ENCODE measurements around the gene LAMC2. TPM values are rescaled to one million over a fixed set of nuclear protein-coding genes. Genes with fewer than 3 reads are reported as not detected.
A peak's percentile ranks its signal among the peaks of the same experiment; 100 is the strongest.

LAMC2 gene
- total RNA-seq, 1 experiment from 2014 or later: 36.8 TPM

DNA sequence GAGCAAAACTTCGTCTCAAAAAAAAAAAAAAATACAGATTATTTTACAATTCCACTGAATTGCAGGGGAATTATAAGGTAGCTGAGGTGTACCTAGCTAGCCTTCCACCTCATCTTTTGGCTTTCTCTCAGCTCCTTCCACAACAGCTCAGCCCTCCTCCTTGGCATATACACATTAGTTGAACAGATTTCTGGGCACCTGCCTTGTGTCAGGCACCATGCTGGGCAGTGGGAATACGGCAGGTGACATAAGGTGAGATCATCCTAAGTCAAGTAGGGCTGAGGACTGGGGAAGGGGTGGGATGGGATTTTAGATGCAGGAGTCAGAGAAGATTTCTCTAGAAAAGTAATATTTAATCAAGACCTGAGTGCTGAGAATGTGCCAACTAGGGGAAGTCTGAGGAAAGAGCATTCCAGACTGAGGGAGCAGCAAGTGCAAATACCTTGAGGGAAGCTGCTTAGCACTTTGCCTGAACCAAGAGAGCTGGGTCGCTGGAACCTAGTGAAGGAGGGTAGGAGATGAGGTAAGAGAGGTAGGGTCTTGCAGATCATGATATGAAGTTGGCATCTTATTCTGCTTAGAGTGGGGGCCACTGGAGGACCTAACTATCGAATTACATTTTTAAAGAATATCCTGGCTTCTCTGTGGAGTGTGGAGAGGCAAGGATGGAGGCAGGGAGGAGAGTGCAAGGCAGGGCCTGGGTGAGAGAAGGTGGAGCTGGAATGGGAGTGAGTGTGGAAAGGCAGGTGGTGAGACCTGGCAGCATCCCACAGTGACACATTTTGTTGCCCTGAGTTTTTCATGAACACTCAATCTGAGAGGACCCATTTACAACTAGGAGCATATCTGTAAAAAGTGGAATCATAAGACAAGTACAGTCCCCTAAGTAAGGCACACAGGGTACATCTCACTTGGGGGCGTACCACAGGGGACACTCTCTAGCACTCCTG lies 28.2 kb downstream of the LAMC2 start:
- DNase-seq (ENCODE audit: low spot score): no peak

DNA sequence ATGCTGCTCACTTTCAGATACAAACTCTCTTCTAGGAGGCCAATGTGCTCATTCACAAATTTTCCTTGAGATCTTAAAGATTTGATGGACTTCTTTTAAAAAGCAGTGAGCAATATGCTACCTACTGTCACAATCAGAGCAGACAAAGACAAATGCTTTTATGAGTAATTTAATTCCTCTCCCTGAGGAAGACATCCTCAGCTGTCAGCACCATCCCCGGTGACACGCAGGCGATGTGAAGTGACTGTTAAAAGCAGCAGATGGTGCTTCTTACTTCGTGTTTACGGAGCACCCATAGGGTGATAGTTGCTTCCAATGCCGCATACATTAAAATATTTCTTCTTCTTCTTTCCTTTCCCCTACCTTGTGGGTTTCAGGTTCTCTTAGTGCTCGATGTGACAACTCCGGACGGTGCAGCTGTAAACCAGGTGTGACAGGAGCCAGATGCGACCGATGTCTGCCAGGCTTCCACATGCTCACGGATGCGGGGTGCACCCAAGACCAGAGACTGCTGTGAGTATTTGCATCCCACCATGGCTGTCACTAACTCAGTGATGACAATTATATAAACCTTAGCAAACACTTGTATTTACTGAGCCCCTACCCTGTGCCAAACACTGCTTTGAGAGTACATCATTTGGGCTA lies 29.1 kb downstream of the LAMC2 start:
- no peak for DNase-seq (ENCODE audit: low spot score)

DNA sequence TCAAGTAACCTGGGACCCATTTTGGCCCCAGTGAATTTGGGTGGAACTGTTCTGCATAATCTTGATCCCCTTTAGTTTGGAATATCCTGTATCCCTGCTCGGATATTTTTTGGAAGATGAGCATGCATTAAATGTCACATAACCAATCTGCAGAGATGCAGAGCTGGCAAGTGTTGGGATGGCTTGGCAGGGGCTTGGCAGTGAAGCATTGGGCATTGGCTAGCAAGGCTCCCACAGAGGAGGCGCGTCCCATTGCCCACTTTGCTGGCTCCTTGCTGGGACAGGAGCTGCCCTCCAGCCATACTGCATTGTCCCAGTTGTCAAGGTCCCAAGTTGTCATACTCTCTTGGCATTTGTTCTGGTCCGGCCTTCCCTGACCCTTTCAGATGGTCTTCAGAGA lies 29.9 kb downstream of the LAMC2 start:
- no peak for DNase-seq (ENCODE audit: low spot score)

DNA sequence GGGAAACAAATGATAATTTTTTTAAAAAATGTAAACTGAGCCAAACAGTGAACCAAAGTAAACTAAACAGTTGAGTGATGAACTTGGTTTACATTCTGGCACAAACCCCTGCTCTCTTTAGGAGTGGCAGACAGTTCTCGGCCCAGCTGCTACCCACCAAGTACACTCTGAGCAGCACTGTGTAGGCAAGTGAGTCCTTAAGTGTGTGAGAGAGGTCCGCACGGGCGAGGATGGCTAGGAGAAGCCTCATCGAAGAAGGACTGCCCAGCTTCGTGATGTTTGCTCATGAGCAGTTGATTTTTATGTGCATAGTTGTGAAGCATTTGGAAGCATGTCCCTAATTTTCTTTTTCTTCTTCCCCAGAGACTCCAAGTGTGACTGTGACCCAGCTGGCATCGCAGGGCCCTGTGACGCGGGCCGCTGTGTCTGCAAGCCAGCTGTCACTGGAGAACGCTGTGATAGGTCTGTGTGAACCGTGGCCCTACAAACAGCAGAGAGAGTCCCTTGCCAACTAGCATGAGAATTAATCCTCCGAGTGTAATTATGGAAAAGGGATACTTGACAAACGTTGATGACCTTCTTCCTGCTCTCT lies 32.1 kb downstream of the LAMC2 start:
- DNase-seq (ENCODE audit: low spot score): no peak

DNA sequence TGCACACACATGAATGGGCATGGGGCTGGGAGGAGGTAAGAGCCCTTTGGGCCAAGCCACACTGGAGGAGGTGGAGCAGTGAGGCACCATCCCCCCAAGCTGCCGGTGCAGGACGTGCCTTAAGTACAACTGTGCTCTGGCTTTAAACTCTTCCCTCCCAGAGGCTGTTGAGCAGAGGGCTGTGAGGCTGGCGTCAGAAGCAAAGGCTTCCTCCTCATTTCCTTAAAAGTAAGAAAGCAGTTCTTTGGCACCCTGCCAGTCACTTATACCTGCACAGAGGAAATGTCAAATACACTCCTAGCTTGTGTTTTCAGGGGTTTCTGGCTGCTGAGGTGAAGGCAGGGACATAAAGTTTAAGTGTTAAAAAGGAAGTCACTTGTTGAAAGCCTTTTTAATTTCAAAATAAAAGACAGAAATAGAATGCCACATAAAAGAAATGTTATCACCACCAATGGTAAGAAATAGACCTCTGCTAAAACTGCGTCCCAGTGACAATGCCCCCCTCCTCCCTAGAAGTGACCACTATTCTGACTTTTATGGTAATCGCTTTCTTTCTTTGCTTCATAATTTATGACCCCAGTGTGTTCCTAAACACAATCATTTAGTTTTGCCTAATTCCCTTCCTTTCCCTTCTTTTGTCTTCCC lies 33.0 kb downstream of the LAMC2 start:
- no peak for DNase-seq (ENCODE audit: low spot score)

DNA sequence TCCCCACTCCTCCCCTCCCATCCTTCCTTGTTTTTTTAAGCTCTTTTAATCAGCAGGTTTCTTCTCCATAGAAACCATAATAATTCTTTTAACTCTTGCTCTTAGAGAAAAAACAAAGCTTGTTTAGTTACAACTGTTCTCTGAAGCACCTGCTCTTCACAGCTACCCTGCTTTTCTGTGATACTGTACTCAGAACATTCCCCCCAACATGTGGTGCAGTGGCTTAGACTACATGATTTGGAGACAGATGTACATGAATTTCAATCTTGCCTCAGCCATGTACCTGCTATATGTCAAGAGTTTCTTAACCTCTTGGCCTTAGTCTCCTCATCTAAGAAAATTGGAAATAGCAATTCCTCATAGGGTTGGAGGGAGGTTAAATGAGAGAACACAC lies 33.5 kb downstream of the LAMC2 start:
- no peak for DNase-seq (ENCODE audit: low spot score)

DNA sequence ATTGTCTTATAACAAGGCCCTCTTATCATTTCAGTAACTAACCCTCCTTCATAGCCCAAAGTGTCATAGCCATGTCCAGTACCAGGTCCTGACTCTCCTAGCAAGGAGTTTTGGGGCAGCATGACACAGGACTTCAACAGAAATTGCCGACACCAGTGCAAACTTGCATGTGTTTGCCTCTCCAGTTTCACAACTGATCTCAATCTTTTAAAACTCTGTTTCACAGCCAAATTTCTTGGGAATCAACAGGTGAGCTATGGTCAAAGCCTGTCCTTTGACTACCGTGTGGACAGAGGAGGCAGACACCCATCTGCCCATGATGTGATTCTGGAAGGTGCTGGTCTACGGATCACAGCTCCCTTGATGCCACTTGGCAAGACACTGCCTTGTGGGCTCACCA lies 36.8 kb downstream of the LAMC2 start:
- DNase-seq (ENCODE audit: low spot score): no peak

DNA sequence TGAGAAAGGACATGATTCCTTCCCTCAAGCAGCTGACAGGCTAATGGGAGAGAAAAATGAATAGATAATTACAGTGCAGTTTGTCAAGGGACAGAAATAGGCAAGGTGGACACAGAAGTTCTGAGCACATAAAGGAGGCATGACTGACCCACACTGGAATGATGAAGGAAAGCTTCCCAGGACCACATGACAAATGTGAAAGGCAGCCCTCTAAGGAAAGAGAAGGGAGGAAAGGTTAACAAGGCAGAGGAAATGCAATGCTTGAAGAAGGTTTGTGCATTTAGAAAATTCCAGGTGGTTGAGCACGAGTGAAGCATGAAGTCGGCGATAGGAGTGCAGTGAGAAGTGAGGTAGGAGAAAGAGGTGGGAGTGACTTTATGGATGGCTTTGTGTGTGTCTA lies 37.4 kb downstream of the LAMC2 start:
- DNase-seq (ENCODE audit: low spot score): no peak

DNA sequence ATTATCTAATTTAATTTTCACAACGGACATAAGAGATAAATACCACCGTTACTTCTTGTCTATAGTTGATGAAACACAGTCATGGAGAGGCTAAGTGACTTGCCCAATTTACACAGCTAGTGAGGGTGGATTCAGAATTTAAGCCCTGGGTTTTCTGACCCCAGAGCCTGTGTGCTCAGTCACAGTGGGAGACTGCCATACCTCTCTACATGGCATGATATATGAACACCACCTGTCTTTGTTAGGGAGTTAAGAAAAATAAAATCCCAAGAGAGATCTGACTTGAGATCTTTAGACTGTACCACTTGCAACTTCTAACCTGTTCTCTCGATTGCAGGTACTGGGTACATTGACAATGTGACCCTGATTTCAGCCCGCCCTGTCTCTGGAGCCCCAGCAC lies 40.3 kb downstream of the LAMC2 start:
- DNase-seq (ENCODE audit: low spot score): no peak

DNA sequence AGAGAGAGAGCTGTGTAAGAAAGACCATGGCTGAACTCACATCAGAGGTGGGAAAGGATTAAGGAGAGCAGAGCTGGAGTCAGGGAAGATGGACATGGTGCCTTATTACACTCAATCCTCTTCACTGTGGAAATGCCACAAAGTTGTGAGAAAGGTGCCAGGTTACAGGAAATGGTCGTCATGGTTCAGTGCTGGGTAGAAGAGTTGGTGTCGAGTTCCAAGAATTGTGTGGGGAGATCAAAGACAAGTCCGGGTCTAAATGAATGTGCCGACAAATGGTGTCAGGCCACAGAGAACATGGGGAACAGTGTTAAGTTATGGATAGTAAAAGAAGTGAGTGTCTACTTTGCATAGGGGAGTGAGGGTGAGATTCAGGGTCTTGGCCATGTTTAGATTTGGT lies 40.9 kb downstream of the LAMC2 start:
- DNase-seq (ENCODE audit: low spot score): no peak

DNA sequence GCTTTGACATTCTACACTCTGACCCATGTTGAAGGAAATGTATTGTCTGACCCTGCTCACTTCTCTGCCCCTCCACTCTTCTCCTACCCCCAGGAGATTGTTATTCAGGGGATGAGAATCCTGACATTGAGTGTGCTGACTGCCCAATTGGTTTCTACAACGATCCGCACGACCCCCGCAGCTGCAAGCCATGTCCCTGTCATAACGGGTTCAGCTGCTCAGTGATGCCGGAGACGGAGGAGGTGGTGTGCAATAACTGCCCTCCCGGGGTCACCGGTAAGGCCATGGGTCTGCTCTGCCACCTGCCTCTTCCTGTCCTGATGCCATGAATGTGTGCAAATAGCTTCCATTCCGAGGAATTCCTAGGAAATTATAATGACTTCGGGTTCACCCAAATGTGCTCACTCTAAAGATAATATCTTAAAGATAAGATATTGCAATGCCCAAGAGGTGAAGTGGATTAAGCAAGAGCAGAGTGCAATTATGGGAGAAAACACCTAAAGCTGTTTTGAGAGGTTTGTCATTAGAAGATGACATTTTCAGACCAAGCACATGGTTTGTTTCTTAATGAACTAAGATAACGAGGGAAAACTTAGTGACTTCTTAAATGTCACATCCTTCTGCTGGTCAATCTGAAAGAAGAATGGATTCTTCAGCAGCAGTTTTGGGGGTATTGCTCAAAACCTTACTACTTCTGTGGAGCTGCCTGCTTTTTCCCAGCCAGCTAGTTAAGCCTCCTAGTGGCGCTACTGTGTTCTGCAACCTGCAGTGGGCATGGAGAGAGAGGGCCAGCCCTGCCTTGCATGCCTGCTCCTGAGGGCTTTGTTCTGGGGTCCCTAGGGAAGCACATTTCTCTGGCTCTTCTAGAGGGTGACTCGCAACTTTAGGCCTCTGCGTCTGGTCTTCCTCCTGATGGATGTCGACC lies 41.6 kb downstream of the LAMC2 start:
- peak; percentile 64 for DNase-seq (ENCODE audit: low spot score)

DNA sequence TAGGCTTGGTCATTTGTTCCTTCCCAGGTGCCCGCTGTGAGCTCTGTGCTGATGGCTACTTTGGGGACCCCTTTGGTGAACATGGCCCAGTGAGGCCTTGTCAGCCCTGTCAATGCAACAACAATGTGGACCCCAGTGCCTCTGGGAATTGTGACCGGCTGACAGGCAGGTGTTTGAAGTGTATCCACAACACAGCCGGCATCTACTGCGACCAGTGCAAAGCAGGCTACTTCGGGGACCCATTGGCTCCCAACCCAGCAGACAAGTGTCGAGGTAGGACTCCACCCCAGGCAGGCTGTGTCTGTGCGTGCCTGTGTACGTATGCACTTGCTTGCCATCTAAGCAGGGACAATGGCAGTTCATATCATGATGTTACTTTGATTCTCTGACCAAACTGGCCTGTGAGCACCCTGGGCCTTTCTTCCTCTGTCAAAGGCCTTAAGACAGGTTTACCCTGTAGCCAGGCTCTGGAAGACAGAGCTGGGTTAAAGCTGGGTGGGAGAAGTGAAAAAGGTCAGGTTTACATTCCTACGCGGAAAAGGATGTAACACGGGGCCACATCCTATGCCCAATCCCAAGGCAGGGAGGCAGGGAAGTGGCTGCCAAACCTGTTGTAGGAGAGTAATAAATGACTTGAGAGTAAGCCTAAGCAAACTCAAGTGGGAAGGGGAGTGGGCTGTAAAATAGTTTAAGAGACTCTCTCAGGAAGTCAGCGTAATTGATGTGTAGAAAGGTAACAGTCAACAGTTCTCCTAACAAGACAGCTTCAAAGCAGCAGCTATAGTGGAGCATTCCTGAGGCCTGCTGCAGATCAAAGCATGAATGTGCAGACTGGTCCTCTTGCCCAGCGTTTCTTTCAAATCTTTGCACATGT lies 42.5 kb downstream of the LAMC2 start:
- DNase-seq (ENCODE audit: low spot score): no peak

DNA sequence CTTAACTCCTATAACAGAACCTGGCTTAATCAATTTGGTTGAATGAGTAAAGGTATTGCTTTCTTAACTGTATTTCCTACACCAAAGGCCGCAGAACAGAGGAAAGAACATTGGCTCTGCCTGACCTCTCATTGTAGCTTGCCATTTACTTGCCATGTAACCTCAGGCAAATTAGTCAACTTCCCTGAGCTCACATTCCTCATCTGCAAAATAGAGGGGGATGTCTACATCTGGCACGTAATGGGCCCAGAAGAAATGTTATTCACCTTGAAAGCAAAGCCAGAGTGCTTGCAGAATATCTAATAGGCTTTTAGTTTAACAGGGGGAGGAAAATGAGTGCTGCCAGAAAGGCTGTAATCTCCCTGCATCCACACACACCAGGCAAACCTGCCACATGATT lies 44.3 kb downstream of the LAMC2 start:
- DNase-seq (ENCODE audit: low spot score): no peak

DNA sequence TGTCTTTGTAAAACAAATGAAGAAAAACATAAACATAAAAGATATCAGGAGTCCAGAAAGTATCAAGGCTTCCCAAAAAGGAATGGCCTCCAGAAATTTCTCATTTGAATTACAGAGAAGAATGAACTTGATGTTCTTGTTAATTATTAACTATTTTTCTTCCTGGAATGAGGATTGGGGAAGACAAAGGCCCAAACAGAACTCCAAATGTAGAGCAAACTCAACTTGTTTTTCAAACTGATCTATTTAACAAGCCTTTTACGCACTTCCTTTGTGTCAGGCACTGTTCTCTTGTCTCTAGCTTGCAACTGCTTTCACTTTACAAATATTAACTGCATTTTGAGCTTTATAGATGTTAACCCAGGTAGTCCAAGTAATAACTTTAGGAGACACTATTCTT lies 45.5 kb downstream of the LAMC2 start:
- DNase-seq (ENCODE audit: low spot score): no peak

DNA sequence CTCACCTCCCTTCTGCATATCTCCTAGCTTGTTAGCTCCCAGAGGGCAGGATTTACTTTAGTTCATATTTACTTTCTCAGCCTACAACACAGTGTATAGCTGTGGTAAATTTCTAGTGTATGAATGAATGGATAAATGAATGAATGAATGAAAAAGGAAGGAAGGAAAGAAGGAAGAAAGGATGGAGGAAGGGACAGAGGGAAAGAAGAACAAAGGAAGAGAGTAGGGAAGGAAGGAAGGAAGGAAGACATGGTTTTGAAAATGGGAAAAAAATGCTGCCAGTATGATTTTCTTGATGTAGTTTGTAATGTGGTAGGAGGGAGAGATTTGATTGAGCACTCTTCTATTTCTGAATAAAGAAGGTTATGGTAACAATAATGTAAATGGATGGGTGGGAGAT lies 47.0 kb downstream of the LAMC2 start:
- no peak for DNase-seq (ENCODE audit: low spot score)

DNA sequence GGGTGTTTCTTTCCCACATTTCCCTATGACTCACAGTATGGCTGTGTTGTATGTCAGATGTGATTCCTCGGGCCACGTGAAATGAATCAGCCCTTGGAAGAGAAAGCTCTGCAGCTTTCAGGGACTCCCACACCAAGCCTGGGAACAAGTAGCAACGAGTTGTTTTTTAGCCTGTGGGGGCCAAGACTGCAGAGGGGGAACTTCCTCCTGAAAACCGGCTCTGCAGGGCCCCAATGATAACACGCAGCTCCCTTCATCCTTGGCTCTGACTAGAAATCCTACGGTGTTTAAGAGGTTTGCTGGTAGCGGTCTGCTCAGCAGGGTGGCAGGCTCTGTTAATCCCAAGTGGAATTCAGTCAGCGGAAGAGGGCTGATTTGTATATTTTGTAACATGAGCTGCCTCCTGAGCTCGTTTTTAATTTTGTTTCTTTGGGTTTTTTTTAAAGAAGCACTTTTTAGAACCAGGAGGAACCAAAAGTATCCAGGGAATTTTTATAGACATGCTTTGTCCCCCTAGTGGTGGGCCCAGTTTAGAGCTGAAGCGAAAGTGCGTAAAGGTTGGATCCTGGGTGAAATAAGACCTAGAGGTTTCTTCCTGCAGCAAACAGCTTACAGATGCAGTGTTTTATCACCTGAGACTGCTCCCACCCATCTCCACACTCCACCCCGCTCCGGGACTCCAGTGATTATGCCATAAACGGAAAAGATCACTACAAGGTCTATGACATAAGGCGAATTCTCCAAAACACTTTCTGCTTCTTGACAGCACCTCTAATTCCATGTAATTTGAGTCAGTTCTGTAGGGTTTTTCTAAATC lies 48.8 kb downstream of the LAMC2 start:
- peak; percentile 99 for DNase-seq (ENCODE audit: low spot score)

DNA sequence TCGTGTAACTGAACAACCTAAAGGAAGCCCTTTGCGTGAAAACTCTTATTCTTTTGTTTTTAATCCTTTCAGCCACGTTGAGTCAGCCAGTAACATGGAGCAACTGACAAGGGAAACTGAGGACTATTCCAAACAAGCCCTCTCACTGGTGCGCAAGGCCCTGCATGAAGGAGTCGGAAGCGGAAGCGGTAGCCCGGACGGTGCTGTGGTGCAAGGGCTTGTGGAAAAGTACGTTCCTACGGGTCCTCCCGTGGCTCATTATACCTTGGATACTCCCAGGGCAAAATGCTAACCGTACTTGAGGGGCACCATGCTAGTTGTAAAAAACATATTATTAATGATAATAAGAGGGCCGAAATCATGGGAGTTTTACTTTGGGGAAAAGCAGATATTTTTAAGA lies 49.4 kb downstream of the LAMC2 start:
- no peak for DNase-seq (ENCODE audit: low spot score)

DNA sequence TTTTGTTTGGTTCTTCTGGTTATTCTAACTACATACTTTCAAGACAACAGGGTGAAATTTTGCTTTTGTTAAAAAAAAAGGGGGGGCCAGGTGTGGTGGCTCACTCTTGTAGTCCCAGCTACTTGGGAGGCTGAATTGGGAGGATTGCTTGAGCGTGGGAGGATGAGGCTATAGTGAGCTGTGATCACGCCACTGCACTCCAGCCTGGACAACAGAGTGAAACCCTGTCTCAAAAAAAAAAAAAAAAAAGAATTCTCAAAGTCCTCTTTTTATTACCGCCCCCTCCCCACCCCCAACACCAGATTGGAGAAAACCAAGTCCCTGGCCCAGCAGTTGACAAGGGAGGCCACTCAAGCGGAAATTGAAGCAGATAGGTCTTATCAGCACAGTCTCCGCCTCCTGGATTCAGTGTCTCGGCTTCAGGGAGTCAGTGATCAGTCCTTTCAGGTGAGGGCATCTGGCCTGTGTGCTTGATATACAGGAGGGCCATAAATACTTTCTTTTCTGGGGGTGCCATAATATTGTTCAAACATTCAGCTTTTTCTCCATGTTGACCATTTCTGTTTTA lies 50.2 kb downstream of the LAMC2 start:
- no peak for DNase-seq (ENCODE audit: low spot score)

DNA sequence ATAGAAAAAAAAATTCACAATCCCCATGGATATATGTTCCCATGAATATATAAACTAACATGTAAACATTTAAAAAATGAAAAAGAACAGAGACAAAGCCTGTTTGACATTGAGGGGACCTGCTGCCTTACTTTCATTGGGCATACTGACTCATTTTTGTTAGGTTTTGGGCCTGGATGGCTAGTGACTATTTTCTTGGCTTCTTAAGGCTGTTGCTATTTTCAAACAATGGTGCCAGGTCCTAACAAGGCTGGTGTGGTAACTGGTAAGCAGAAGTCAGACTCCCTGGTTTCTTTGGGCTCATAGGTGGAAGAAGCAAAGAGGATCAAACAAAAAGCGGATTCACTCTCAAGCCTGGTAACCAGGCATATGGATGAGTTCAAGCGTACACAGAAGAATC lies 51.0 kb downstream of the LAMC2 start:
- no peak for DNase-seq (ENCODE audit: low spot score)

Data from A172 (cell line).